GM21786 (cell line): Measurements from ENCODE around the gene TNS1.
"Not testable (repeated sequence)": the region's sequence is repeated elsewhere in the genome, so short reads cannot be mapped to it uniquely, and the experiment has no call there.

ENCODE experiments used
- ATAC-seq: cut with Tn5 transposase; IDR thresholded peaks from one replicate; pipeline ENCODE4 v1.9.1; 2021; ENCODE audit not compliant: unreplicated experiment

Gene TNS1

DNA sequence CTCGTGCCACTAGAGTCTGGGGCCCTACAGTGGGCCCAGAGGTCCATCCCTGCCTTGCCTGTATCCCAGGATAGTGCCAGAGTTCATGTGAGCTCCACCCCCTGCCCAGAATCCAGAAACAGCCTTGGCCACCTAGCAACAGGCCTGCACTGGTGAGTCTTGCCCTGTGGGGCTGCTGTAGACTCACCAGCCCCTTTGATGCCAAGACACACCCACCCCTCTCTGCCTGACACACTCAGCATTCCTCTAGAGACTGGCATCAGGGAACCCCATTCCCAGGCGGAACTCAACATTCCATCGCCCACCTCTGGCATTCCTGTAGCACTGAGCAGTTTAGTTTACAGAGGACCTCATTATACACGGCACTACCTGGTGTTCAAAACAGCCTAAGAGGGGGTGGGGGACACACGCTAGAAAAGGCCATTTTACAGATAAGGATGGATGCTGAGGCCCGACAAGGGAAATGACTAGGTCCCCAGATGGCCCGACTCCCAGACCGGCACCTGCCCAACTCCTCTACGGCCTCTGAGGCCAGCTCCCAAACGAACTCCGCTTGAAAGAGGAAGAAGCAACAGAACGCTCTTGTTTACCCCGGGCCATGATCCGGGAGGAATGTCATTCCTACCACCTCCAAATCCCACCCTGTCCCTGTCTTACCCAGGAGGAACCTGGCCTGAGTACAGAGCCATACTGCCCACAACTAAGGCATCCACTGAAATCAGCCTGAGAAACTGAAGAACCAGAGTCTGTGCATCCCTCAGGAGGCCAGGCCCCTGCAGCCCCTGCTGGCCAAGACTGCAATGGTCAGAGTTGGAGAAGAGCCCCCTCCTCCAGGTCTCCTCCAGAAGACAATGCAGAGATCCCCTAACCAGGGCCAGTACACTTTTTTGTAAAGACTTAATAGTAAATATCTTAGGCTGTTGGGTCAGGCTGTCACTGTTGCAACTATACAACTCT, 180.2 kb downstream of the TNS1 start:
- no peak for ATAC-seq

DNA sequence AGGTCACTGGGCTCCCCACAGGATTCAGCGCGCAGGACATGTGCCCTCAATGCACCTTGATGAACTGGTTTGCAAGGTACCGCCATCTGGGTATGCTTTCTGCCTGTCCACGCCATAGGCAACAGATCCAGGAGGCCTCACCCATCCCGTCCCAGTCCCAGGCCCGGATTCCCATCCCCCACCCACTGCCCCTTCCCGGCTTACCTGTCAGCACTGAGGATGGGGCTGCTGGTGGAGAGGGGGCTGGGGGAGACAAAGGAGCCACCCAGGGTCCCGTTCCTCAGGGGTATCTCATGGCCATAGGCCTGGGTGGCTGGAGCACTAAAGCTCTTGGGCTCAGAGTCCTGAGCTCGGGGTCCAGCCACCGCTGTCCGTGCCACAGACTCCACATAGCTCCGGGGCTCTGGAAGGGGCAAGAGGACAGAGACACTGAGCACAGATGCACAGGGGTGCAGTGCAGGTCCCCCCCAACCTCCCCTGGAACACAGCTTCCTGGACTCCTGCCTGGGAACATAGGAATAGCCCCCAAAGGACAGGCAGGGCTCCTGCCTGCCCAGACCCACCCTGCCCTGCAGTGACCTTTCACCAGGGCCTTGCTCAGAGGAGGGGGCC, 181.2 kb downstream of the TNS1 start:
- ATAC-seq = no peak

DNA sequence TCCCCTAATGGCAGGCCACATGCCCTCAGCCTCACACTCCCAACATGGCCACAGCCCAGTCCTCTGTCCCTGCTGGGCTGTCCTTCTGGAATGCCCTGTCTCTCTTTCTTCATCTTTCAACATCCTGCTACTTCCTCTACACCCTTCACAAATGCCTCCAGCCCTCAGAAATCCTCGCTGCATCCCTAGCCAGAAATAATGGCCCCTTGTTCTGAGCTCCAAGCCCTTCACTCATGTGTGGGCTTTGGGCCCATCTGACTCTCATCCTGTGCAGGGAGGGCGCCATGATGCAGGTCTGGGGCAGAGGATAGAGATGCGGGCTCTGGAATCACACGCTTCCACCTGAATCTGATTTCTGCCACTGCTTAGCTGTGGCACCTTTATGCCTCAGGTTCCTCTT, 181.9 kb downstream of the TNS1 start:
- no peak for ATAC-seq

DNA sequence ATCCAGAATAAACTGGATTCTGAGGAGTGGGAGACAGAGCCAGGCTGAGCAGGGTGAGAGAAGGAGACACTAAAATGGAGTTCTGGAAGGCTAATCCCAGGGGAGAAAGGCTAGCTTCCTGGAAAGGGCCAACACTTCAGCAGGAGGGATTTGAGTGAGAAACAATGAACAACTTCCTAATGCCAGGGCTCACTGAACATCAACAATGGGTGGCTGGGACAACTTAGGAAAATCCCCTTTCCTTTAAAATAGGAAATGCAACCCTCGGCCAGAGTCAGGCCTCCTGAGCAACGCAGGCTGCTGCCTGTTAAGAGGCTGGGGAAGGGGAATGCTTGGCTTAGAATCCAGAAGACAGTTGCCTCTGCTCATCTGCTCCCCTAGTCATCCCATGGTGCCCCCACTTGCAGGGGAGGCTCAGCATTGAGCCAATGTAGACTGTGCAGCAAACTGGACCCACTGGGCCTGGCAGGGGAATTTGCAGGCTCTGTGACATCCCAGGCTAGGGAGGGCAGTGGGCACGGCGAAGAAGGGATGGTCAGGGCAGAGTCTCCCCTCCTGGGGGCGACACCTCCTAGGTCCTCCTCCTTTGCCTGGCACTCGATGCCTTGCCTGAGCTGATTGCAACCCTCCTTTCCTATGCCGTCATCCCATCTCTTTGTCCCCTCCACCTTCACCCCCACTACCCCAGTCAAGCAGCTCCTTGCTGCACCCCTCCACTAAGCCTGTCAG, 182.5 kb downstream of the TNS1 start:
- ATAC-seq = no peak

DNA sequence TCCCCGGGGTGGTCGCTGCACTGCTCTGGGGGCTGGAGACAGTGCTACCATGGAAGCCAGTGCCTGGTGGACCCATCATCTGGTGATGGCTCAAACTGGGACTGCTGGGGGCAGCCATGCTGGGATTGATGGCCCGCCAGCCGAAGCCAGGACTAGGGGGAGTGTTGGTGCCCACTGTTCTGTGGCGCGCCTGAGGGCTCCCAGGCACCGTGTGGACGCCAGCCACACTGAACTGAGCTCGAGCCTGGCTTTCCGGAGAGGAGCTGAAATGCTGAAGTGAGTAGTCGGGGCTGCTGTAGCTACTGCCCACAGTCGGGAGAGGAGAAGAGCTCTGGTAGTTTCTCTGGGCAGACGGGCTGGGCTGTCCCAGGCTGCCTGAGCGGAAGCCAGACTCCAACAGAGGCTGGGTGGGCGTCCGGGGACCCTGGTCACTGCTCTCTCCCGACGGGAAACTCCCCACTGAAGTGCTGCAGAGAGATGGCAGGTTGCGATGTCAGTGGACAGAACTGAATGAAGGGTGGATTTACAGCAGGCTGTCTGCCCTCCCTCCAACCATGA, 184.4 kb downstream of the TNS1 start:
- no peak for ATAC-seq

DNA sequence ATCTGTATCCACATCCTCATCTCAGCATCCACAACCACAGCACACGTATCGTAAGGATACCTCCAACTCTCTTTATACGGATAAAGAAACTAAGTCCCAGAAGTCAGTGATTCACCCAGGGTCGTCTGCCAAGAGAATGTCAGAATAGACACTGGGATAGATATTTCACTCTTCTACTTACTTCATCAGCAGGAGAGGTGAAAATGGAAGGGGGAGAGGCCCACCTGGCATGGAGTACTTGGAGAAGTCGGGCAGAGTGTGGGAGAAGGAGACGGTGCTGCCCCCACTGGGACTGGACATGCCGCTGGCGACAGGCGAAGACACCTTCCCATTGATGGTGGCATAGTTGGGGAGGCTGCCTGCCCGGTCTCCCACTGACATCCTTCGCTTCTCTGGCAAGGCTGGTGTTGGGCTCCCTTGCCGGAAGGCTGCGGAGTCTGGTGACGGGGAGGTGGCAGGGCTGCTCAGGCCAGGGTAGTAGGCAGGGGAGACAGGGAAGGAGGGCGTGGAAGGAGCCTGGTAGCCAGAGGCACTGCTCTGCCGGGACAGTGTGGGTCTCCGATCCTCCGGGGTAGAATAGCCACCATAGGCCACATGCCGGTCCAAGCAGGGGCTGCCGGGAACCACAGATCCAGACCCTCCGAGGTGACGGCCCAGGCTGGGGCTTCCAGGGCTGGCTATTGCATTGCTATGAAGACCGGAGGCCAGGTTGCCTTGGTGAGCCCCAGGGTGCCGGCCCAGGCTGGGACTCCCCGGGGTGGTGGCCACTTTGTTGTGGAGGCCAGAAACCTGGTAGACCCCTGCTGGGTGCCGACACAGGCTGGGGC, 185.1 kb downstream of the TNS1 start:
- ATAC-seq = no peak

DNA sequence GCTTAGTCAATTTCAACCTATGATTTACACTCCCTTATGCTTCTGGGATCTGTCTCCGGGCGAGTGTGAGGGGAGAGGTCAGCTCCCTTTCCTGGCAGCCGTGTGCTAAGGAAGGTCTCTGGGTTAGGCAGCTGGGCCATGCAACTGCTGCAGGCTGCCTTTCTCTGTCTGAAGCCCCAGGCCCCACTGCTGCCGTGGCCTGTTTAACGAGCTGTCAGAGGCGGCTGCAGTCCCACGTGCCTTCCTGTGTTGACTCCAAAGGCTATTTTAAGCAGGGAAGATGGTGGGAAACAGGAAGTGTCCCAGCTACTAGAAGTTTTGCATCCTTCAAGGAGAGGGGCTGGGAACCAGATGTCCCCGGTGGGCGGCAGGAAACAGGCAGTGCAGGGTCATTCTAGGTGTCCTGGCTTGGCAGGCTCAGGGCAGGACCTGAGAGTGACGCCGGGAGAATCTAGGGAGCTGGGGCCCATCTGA, 186.4 kb downstream of the TNS1 start:
- ATAC-seq = no peak

DNA sequence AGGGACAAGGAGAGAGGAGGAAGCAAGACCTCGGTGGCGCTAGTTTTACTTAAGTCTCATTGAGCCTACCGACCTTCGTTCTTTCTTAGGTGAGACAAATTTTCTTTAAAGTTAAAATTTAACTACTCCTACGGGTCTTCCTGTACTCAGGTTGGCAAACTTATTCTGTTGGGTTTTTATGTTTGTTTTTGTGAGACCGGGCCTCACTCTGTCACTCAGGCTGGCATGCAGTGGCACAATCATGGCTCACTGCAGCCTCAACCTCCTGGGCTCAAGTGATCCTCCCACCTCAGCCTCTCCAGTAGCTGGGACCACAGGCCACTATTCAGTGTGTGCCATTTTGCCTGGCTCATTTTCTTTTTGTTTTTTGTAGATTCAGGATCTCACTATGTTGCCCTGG, 189.0 kb downstream of the TNS1 start:
- no peak for ATAC-seq

DNA sequence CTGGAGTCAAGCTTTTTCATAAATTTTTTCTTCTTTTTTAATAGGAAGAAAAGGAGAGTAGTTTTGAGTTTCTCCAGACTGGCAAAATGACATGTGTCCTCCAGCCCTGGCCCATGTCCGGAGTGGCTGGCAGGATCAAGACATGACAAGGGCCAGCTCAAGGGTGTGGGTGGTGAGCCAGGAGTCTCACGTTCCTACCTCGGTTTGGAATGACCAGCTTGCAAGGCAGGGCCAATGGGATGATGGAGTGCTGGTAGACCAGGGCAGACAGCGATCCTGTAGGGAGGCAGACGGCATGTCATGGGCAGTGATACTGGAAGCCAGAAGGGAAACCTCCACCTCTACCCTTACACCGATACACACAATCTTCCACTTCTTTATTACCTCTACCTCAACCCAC, 190.6 kb downstream of the TNS1 start:
- ATAC-seq = no peak

DNA sequence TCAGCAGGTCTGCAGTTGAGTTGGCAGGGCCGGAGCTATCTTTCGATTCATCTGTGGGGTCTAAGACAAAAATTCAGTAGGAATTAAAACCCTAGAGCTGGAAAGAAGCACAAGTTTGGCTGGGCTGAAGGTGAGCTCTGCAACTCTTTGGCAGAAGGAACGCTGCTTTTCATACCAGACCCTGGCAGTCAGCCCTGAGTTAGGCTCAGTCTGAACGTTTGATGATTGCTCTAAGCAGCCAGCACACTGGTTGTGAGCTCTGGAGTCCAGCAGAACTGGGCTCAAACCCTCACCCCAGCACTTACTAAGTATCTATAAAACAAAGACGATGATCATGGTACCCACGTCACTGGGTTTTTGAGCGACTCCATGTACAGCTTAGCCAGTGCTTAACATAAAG, 192.5 kb downstream of the TNS1 start:
- ATAC-seq = no peak

DNA sequence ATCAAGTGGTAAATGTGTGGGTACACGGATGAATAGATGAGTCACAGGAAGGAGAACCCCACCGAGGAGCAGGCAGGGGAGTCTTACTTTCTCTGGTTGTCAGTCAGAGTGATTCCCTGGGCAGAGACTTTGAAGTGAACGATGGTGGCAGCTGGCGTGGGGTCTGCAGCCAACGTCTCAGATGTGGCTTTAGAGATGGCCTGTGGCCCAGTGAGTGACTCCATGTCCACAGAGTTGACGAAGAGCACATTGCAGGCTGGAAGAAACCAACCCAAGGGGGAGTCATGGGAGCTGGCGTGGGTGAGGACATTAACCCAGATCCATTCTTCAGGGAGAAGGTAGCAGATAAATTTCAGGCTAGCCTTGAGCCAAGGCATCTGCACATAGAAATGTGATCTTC, 193.1 kb downstream of the TNS1 start:
- ATAC-seq = no peak

DNA sequence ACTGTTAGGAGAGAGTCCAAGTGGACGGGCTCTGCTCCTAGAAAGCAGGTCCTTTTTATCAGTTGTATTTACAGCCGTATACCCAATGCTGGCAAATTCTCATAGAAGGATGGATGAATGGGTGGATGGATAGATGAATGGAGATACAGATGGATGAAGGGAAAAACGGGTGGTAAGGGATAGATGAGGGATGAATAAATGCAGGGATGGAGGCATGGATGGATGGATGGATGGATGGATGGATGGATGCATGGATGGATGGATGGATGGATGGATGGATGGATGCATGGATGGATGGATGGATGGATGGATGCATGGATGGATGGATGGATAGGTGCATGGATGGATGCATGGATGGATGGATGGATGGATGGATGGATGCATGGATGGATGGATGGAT, 193.8 kb downstream of the TNS1 start:
- ATAC-seq = not testable (repeated sequence)

DNA sequence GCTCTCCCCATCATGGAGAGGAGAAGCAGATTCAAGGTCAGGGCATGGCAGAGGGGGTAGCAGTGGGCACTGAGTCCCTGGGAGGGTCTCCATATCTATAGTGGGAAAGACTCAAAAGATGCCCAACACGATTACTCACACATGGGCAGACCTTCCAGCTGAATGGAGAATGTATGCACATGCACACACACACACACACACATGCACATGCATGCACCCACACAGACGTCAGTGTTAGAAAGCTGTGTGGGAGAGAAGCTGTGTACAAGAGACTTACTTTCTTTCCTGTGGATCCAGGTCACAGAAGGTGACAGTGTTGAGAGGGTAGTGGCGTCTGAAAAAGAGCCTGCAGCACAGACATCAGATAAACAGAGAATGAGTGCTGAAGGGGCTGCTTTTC, 194.5 kb downstream of the TNS1 start:
- ATAC-seq = no peak

DNA sequence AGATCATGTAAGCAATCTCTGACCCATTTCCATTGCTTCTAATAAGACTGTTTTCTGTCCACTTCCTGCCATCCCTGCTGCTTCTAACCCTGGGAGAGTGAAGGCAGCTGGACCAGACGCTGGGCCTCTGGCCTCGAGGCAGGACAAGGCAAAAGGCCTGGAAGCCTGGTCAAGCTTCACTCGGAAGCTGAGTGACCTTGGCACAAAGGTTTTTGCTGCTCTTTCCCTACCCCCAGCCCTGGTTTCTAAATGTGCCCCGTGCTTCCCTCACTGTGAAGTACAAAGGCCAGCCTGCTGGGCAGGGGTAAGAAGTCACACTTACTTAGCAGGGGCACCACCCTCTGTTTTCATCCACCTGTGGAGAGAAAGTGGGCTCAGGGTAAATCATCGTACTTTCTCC, 195.0 kb downstream of the TNS1 start:
- no peak for ATAC-seq

DNA sequence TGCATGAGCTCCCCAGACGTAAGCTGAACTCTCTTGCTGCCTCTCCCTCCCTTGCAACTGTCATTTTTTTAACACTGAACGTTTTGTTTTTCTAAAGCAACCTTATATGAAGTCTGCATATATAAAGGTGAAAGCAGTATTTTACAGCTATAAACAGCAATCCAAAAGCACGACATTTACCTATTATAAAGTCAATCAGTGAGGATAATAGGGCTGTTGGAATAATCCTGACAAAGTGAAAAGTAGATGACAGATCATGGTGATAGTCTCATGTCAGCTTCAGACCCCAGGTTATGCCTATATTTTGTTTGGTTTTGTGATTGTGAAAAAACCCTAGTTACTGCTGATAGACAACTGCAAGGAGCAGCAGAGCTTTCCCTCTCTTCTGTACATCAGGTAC, 195.8 kb downstream of the TNS1 start:
- ATAC-seq = no peak

DNA sequence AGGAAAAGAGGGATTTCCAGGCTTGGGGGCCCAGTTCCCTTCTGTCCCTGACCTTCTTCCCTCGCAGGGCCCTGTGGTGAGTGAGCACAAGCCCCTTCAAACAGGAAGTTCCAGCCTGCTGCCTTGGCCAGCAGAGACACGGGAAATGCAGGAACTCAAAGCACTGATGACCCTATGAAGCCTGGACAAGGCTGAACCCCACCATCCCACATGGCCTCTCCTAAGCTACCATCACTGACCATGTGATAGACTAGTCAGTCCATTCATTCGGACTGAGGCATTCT, 196.4 kb downstream of the TNS1 start:
- ATAC-seq = no peak

DNA sequence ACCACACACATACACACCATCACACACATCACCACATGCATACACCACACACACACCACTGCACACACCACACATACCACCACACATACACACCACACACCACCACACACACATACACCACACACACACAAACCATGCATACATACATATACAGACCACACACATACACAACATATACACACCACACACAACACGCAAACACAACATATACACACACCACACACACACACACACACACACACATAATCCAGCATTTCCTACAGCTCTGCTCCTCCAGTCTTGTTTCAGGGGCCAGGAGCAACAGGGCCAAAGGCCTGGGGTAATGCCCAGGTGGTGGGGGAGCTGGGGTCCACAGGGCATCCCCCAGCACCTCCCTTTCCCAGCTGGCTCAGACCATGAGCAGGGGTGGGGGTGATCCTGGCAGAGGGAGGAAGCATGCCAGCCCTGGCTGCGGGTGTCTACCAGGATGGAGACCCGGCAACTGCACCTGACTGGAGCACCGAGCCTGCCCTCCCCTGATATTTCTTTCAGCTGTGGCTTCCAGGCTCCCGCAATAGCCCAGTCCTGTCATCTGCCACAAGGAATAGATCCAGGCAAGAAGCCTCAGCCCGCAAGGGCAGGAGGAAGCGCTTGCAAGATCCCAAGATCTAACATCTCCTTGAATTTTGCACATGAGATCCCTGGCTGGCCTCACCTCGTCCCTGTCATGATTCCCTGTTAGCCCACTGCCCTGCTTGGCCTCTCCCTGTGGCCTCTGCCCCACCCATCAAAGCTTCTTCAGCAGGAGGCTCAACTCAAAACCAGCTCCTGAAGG, 196.9 kb downstream of the TNS1 start:
- ATAC-seq = no peak

DNA sequence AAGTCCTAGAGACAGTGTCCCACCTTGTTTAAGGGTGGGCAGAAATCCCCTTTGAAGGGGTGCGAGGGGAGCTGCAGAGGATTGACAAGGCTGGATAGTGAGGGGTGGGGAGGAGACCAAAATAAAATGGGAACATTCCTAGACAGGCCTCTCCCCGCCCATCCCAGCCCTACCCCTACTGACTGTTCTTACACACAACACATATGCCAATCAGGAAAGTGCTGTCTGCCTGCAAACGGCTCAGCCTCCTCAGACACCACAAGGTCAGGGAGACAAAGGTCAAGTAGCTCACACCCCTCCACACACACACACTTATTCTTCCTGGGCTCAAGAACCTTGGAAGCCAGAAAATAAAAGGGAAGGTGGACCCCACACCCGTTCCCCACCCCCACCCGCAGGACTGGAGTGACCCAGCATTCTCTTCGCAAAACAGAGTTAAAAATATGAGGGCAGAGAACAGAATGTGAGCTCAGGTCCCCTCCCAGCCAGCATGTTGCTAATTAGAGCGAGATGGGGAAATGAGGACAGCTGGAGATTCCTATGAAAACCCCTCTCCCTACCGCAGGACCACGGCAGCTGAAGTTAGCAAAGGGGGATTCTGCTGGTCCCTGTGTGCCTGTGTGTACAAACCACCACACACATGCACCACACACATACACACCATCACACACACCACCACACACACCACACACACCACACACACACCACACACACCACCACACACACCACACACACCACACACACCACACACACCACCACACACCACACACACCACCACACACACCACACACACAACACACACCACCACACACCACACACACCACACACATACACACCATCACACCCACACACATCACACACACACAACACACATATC, 197.8 kb downstream of the TNS1 start:
- ATAC-seq = no peak

DNA sequence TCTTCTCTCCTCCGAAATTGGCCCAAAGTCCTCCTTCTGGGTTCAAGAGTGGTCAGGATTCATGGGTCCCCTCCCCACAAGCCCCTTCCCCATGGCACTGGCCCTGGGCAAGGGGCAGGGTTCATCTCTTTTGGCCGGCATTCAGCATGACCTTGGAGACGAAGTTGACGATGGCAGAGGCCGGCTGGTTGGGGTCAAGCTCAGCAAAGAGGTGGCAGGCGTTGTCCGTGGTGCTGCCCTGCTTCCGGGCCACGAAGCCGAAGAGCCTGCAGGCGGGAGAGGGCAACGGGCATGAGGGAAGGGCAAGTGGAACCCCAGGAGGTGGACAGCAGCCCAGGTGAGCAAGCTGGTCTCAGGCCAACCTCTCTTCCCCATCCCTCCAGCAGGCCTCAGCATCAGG, 198.5 kb downstream of the TNS1 start:
- no peak for ATAC-seq
